SK-N-SH (cell line): ENCODE data around the gene STXBP6. TPM values are rescaled to one million over a fixed set of nuclear protein-coding genes. Genes with fewer than 3 reads are reported as not detected.

Source experiments
- CTCF ChIA-PET: fragments of 300-600, 350-600 bp; formaldehyde crosslinking; extraction: SDS; loops from one replicate; lab custom pipeline; 2021; lab: Yijun Ruan, JAX
- POLR2A ChIA-PET: fragments of 350-600 bp; sonication (Branson Sonifier 250); formaldehyde crosslinking; extraction: SDS; loops from one replicate; lab custom pipeline; 2020; ENCODE audit warnings: antibody characterized with exemption, inconsistent platforms; lab: Yijun Ruan, JAX
- DNase-seq: peaks from one replicate; pipeline ENCODE4 v3.0.0; 2012
- H2AFZ ChIP-seq: fragments of 200-600 bp; sonication (generic); 2 replicates; pipeline ENCODE4 v1.8.1; 2016; ENCODE audit warnings: antibody characterized with exemption, mild to moderate bottlenecking, low read depth
- H3F3A ChIP-seq: fragments of 200-600 bp; sonication (generic); replicated peaks from 2 replicates; pipeline ENCODE3; 2016; ENCODE audit warnings: antibody characterized with exemption, mild to moderate bottlenecking; ENCODE audit not compliant: insufficient read depth
- H3K27ac ChIP-seq, 2 experiments: fragments of 200-500 bp in 1 of 2; fragments of 200-600 bp in 1 of 2; sonication (Bioruptor generic) in 1 of 2; sonication (generic), shearing (Covaris generic) in 1 of 2; 2 replicates each; pipeline versions ENCODE4 v1.5.1 to v1.6.1; 2014 to 2016; ENCODE audit warnings: low read depth in 2 of 2, inconsistent platforms in 1 of 2, low read length in 1 of 2, mild to moderate bottlenecking in 1 of 2, mixed read lengths in 1 of 2
- H3K27me3 ChIP-seq: fragments of 200-600 bp; sonication (generic), shearing (Covaris generic); 2 replicates; pipeline ENCODE4 v1.6.1; 2016; ENCODE audit warnings: mixed run types; ENCODE audit not compliant: insufficient read depth
- H3K36me3 ChIP-seq, 2 experiments: fragments of 200-500 bp in 1 of 2; fragments of 200-600 bp in 1 of 2; sonication (Bioruptor generic) in 1 of 2; sonication (generic) in 1 of 2; replicated peaks in 1 of 2; 2 replicates each; pipeline versions ENCODE3 to v1.5.1; 2014 to 2016; ENCODE audit warnings: low read length in 1 of 2, mild to moderate bottlenecking in 1 of 2; ENCODE audit not compliant: insufficient read depth in 2 of 2, control insufficient read depth in 1 of 2
- H3K4me1 ChIP-seq, 2 experiments: fragments of 200-500 bp in 1 of 2; fragments of 200-600 bp in 1 of 2; sonication (Bioruptor generic) in 1 of 2; sonication (generic), shearing (Covaris generic) in 1 of 2; 2 replicates each; pipeline versions ENCODE4 v1.5.1 to v1.6.1; 2014 to 2016; ENCODE audit warnings: low read depth in 1 of 2, low read length in 1 of 2, mixed run types in 1 of 2; ENCODE audit not compliant: insufficient read depth in 2 of 2, control insufficient read depth in 1 of 2
- H3K4me2 ChIP-seq: fragments of 200-600 bp; sonication (generic), shearing (Covaris generic); 2 replicates; pipeline ENCODE4 v1.6.1; 2017; ENCODE audit warnings: mixed run types
- H3K4me3 ChIP-seq, 2 experiments: fragments of 200-500 bp in 1 of 2; fragments of 200-600 bp in 1 of 2; sonication (Bioruptor generic) in 1 of 2; sonication (generic), shearing (Covaris generic) in 1 of 2; 2 replicates each; pipeline versions ENCODE4 v1.5.1 to v1.8.1; 2014 to 2016; ENCODE audit warnings: low read depth in 2 of 2, inconsistent platforms in 1 of 2, low read length in 1 of 2, mild to moderate bottlenecking in 1 of 2, mixed read lengths in 1 of 2, moderate library complexity in 1 of 2
- H3K79me2 ChIP-seq: fragments of 200-600 bp; sonication (generic); 2 replicates; pipeline ENCODE4 v1.8.1; 2017; ENCODE audit warnings: mild to moderate bottlenecking; ENCODE audit not compliant: insufficient read depth
- H3K9ac ChIP-seq: fragments of 200-600 bp; sonication (generic); 2 replicates; pipeline ENCODE4 v1.6.1; 2017; ENCODE audit warnings: mixed run types
- H3K9me2 ChIP-seq: fragments of 200-600 bp; sonication (generic); 2 replicates; pipeline ENCODE4 v1.6.1; 2017; ENCODE audit warnings: mixed run types
- H3K9me3 ChIP-seq: fragments of 200-600 bp; sonication (generic); 2 replicates; pipeline ENCODE4 v1.6.1; 2017; ENCODE audit warnings: mixed run types, mild to moderate bottlenecking, moderate library complexity
- H4K20me1 ChIP-seq: fragments of 200-600 bp; sonication (generic); 2 replicates; pipeline ENCODE4 v1.6.1; 2017; ENCODE audit warnings: mild to moderate bottlenecking, mixed run types; ENCODE audit not compliant: insufficient read depth
- CHD2 ChIP-seq: fragments of 150-350 bp; IDR thresholded peaks from 2 replicates; pipeline ENCODE4 v1.6.1; 2018; ENCODE audit warnings: low read length; ENCODE audit not compliant: partially characterized antibody
- ELF1 ChIP-seq: IDR thresholded peaks from 2 replicates; pipeline ENCODE4 v1.4.0; 2012
- FOXM1 ChIP-seq: IDR thresholded peaks from 2 replicates; pipeline ENCODE4 v1.4.0; 2012; ENCODE audit warnings: low read depth, mild to moderate bottlenecking
- GABPA ChIP-seq: IDR thresholded peaks from 2 replicates; pipeline ENCODE4 v1.4.0; 2012; ENCODE audit warnings: low read depth, mild to moderate bottlenecking
- GATA2 ChIP-seq: sonication (generic); formaldehyde crosslinking; IDR thresholded peaks from 2 replicates; pipeline ENCODE4 v1.5.0; 2020; ENCODE audit warnings: mild to moderate bottlenecking, missing genetic modification reagents
- MAX ChIP-seq: IDR thresholded peaks from 2 replicates; pipeline ENCODE4 v1.4.0; 2012; ENCODE audit warnings: low read depth
- MEF2A ChIP-seq: IDR thresholded peaks from 2 replicates; pipeline ENCODE4 v1.4.0; 2012; ENCODE audit warnings: low read depth, borderline replicate concordance
- MXI1 ChIP-seq: IDR thresholded peaks from 2 replicates; pipeline ENCODE4 v1.6.1; 2012; ENCODE audit warnings: mild to moderate bottlenecking, low read depth, low read length, improper control_type of control experiment
- RCOR1 ChIP-seq: fragments of 150-350 bp; IDR thresholded peaks from 2 replicates; pipeline ENCODE4 v1.6.1; 2017; ENCODE audit warnings: antibody characterized with exemption, low read length
- SIN3A ChIP-seq: IDR thresholded peaks from 2 replicates; pipeline ENCODE4 v1.6.1; 2012; ENCODE audit warnings: low read depth, mild to moderate bottlenecking, low read length, moderate library complexity, borderline replicate concordance
- SMC3 ChIP-seq: IDR thresholded peaks from 2 replicates; pipeline ENCODE4 v1.6.1; 2012; ENCODE audit warnings: low read depth, low read length, improper control_type of control experiment
- TCF12 ChIP-seq: IDR thresholded peaks from 2 replicates; pipeline ENCODE4 v1.4.0; 2012
- USF1 ChIP-seq: IDR thresholded peaks from 2 replicates; pipeline ENCODE4 v1.4.0; 2012; ENCODE audit warnings: low read depth, borderline replicate concordance
- WGBS: methylation state at CpG from one replicate; pipeline ENCODE4 v1.1.6; 2017; ENCODE audit warnings: low lambda C conversion rate; 5-methylcytosine and 5-hydroxymethylcytosine counted together
- polyA plus RNA-seq, 3 experiments: library from polyadenylated mRNA; depleted of rRNA; stranded (reverse); fragments of >200 nt; gene quantifications; 2 replicates each; pipeline ENCODE4 v1.2.3, GENCODE V29; 2012
- TF ChIP-seq, protein P1 (sequence below): IDR thresholded peaks from 2 replicates; pipeline ENCODE4 v1.4.0; 2012; ENCODE audit warnings: low read depth, borderline replicate concordance
- TF ChIP-seq, protein P2 (sequence below): fragments of 200-600 bp; sonication (generic); IDR thresholded peaks from 2 replicates; pipeline ENCODE4 v1.6.1; 2017; ENCODE audit warnings: antibody characterized with exemption, mild to moderate bottlenecking, moderate library complexity

Gene STXBP6
- polyA plus RNA-seq, 1 of the 3 experiments (the other 2 are of a cell fraction): 0.16 TPM

DNA sequence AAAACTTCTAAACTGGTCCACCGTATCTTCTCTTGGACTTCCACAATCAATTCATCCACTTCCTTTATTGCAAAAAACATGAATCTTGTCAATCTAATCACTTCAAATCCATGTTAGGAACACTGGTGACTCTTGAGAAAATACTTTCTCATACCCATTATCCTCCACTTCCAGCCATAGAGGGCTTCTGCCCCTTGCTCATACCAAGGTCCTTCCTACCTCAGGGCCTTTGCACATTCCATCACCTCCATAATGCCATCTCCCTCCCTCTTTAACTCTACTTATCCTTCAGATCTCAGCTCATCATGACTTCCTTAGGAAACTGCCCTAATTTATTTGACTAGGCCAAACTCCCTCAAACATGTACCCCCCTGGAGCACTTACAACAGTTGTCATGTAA is 16.6 kb downstream of the STXBP6 start:
- Histone ChIP-seq H4K20me1 (no peaks in the 10 kb centered on the region), H2AFZ (no peak overlapping the region), H3K27me3 (no peaks in the 10 kb centered on the region; the same call in 1 of the 2 replicates), H3K36me3 (no peaks in the 10 kb centered on the region), H3K9me3 (no peaks in the 10 kb centered on the region)
- POLR2A ChIA-PET: no interaction called here
- DNase-seq: no peak
- TF ChIP-seq CHD2: no peak
- TF ChIP-seq USF1: no peak
- no peak for TF ChIP-seq ELF1
- TF ChIP-seq, protein P1, sequence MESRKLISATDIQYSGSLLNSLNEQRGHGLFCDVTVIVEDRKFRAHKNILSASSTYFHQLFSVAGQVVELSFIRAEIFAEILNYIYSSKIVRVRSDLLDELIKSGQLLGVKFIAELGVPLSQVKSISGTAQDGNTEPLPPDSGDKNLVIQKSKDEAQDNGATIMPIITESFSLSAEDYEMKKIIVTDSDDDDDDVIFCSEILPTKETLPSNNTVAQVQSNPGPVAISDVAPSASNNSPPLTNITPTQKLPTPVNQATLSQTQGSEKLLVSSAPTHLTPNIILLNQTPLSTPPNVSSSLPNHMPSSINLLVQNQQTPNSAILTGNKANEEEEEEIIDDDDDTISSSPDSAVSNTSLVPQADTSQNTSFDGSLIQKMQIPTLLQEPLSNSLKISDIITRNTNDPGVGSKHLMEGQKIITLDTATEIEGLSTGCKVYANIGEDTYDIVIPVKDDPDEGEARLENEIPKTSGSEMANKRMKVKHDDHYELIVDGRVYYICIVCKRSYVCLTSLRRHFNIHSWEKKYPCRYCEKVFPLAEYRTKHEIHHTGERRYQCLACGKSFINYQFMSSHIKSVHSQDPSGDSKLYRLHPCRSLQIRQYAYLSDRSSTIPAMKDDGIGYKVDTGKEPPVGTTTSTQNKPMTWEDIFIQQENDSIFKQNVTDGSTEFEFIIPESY: no peak
- TF ChIP-seq SMC3: no peak
- TF ChIP-seq FOXM1: no peak
- TF ChIP-seq MEF2A: no peak
- TF ChIP-seq MAX: no peak
- no peak for TF ChIP-seq GATA2 (CRISPR knock-in tag)
- no peak for TF ChIP-seq GABPA
- no peak for TF ChIP-seq RCOR1
- no peak for TF ChIP-seq SIN3A
- TF ChIP-seq TCF12: no peak
- TF ChIP-seq, all 33 proteins: peak for 0
- Histone ChIP-seq H3F3A (no peaks in the 10 kb centered on the region), H3K4me2 (no peak overlapping the region), H3K9me2 (no peaks in the 10 kb centered on the region), H3K4me3 (no peak overlapping the region), H3K79me2 (no peaks in the 10 kb centered on the region), H3K9ac (no peak overlapping the region), H3K27ac (no peak overlapping the region), H3K4me1 (no peaks in the 10 kb centered on the region)
- CTCF ChIA-PET: no interaction called here
- 26% methylated on average over 1 of the region's 1 CpG for WGBS

- no peak for DNase-seq
- Histone ChIP-seq H3K79me2 (no peaks in the 10 kb centered on the region), H3K4me2 (no peak overlapping the region), H3K36me3 (no peaks in the 10 kb centered on the region), H3K27ac (no peak overlapping the region), H3K9ac (no peak overlapping the region), H4K20me1 (no peaks in the 10 kb centered on the region), H3K9me2 (no peaks in the 10 kb centered on the region), H3K9me3 (no peaks in the 10 kb centered on the region), H3F3A (no peaks in the 10 kb centered on the region), H3K4me3 (no peak overlapping the region), H3K4me1 (no peaks in the 10 kb centered on the region), H3K27me3 (no peaks in the 10 kb centered on the region; the same call in 1 of the 2 replicates), H2AFZ (no peak overlapping the region)
- ChIA-PET POLR2A (no interaction called here), CTCF (no interaction called here)
- TF ChIP-seq, protein P2, sequence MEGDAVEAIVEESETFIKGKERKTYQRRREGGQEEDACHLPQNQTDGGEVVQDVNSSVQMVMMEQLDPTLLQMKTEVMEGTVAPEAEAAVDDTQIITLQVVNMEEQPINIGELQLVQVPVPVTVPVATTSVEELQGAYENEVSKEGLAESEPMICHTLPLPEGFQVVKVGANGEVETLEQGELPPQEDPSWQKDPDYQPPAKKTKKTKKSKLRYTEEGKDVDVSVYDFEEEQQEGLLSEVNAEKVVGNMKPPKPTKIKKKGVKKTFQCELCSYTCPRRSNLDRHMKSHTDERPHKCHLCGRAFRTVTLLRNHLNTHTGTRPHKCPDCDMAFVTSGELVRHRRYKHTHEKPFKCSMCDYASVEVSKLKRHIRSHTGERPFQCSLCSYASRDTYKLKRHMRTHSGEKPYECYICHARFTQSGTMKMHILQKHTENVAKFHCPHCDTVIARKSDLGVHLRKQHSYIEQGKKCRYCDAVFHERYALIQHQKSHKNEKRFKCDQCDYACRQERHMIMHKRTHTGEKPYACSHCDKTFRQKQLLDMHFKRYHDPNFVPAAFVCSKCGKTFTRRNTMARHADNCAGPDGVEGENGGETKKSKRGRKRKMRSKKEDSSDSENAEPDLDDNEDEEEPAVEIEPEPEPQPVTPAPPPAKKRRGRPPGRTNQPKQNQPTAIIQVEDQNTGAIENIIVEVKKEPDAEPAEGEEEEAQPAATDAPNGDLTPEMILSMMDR: peak; percentile 39; the same call in 1 of the 2 replicates
- TF ChIP-seq MXI1: no peak
- WGBS: 22% methylated on average over 10 of the region's 10 CpGs
Observed at GRCh38 chr14:25032092-25032784, 17.7 kb downstream of the STXBP6 start.
